ENCODE measurements around the gene NXPE3. TPM values are rescaled to one million over a fixed set of nuclear protein-coding genes. Genes with fewer than 3 reads are reported as not detected.

NXPE3 gene
- total RNA-seq = 16.4 and 19.5 TPM in 2 replicates

GRCh38 chr3:101779047-101779821 is at the start of gene NXPE3:
NXPE3 (plus strand) TSS chr3:101779211; CDS start chr3:101785597, 6,386 bp downstream.

GRCh38 chr3:101848754-101849713 is 70.0 kb downstream of the NXPE3 start, which contains the start of gene NFKBIZ:
NFKBIZ (plus strand) TSS chr3:101849514; CDS start chr3:101849629, 115 bp downstream.

Other genes starting within 250 kb of the NXPE3 start
- gene TRMT10C, start 217.3 kb upstream of the NXPE3 start, total RNA-seq = 24.3 and 33.1 TPM in 2 replicates
- gene PCNP, start 205.0 kb upstream of the NXPE3 start, total RNA-seq = 71.5 and 86.4 TPM in 2 replicates
- 14.9 and 16.2 TPM in 2 replicates for gene ZBTB11, start 102.1 kb upstream of the NXPE3 start, total RNA-seq
- gene RPL24, start 92.5 kb upstream of the NXPE3 start, total RNA-seq = 2,022 and 2,236 TPM in 2 replicates
- 6.5 and 10.1 TPM in 2 replicates for gene CEP97, start 54.6 kb upstream of the NXPE3 start, total RNA-seq
- 18.8 and 30.8 TPM in 2 replicates for gene NFKBIZ, start 70.3 kb downstream of the NXPE3 start, total RNA-seq

Data from epithelial cell of alveolus of lung (primary cell).